CD4-positive, alpha-beta T cell treated with Interleukin-15 for 1 hour (primary cell): ENCODE data around the gene PDHX.

Experiments used
- DNase-seq: peaks from one replicate; pipeline ENCODE4 v3.0.0-alpha.2; 2020

PDHX gene

GRCh38 chr11:35029979-35030682 is 113.7 kb downstream of the PDHX start:
- DNase-seq = peak; percentile 73

GRCh38 chr11:35030716-35031213 is 114.3 kb downstream of the PDHX start:
- peak; percentile 80 for DNase-seq

GRCh38 chr11:35031346-35031745 is 114.9 kb downstream of the PDHX start:
- DNase-seq = no peak

- DNase-seq = no peak
Observed at GRCh38 chr11:35031867-35032266, 115.4 kb downstream of the PDHX start.

GRCh38 chr11:35033011-35033410 is 116.6 kb downstream of the PDHX start:
- DNase-seq = no peak

GRCh38 chr11:35034401-35034800 is 118.0 kb downstream of the PDHX start:
- no peak for DNase-seq

GRCh38 chr11:35035894-35036408 is 119.5 kb downstream of the PDHX start:
- DNase-seq = peak; percentile 41

GRCh38 chr11:35036639-35037038 is 120.2 kb downstream of the PDHX start:
- no peak for DNase-seq

- no peak for DNase-seq
Observed at GRCh38 chr11:35038211-35038928, 122.0 kb downstream of the PDHX start.

- DNase-seq = no peak
Observed at GRCh38 chr11:35039076-35039475, 122.7 kb downstream of the PDHX start.

GRCh38 chr11:35040221-35040942 is 124.0 kb downstream of the PDHX start:
- peak; percentile 80 for DNase-seq

- no peak for DNase-seq
Observed at GRCh38 chr11:35041070-35041554, 124.7 kb downstream of the PDHX start.

- DNase-seq = no peak
Observed at GRCh38 chr11:35042224-35042623, 125.8 kb downstream of the PDHX start.

GRCh38 chr11:35042913-35043312 is 126.5 kb downstream of the PDHX start:
- no peak for DNase-seq

- peak; percentile 36 for DNase-seq
Observed at GRCh38 chr11:35043936-35044335, 127.5 kb downstream of the PDHX start.

- peak; percentile 94 for DNase-seq
Observed at GRCh38 chr11:35045236-35045820, 128.9 kb downstream of the PDHX start.
